Middle frontal gyrus (tissue), 1 donor: Measurements from ENCODE around the gene COX19.
"Not testable (repeated sequence)": the region's sequence is repeated elsewhere in the genome, so short reads cannot be mapped to it uniquely, and the experiment has no call there.

Source experiments
- DNase-seq: peaks from one replicate; pipeline ENCODE4 v3.0.0-alpha.2; 2015; ENCODE audit warnings: low spot score; ENCODE audit errors: extremely low spot score

The COX19 gene

GRCh38 chr7:946256-946996 is 28.9 kb downstream of the COX19 start:
- DNase-seq, result no peak

DNA sequence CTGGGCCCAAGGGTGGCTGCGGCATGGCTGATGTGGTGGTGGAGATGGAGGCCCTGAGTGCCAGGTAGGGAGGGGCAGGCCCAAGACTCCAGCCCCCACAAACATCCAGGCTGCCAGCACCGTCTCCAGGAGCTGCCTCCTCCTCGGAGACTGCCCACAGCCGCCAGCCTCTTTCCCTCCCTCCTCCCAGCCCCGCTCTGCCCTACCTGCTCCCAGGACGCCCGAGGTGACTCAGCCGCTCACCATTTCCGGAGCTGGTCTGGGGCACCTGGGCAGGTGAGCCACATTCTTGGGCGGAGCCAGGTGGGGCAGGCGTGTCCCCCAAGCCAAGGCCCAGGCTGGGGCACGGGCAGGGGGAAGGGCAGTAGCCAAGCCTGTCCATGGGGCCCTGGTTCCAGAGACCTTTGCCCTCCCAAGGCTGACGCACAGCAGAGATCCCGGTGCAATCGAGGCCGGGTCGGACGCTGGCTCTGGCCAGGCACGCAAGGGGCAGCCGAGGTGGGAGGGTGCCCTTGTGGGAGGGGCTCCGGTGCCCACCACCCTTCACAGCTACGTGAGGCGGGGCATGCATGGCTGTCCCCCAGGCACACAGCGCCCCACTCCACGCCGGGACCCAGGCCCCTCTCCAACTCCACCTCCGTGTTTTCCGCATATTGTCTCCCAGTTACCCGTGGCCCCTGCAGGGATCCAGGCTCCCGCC is 29.6 kb downstream of the COX19 start:
- DNase-seq, result no peak

DNA sequence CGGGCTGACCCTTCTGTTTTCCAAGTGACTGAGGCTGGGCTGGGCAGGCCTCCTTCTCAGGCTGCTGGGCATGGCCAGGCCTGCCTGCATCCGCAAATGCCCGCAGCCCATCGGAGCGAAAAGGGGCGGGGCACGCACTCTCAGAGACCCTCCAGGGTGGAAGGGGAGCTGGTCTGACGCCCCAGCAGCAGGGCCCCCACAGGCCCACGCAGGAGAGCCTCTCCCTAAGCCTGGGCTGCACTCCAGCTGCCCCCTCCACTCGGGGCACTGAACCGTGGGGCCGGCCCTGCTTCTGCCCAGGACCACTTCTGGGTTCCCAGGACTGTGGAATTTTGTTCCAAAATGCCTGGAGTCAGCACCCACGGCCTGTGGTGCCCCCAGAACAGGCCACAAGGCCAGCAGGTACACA is 30.2 kb downstream of the COX19 start:
- DNase-seq, result no peak

- DNase-seq, result no peak
These were observed 30.6 kb downstream of the COX19 start for GRCh38 chr7:944744-945143.

GRCh38 chr7:943793-944192 is 31.6 kb downstream of the COX19 start:
- not testable (repeated sequence) for DNase-seq

GRCh38 chr7:940599-941408 is 34.5 kb downstream of the COX19 start:
- no peak for DNase-seq

DNA sequence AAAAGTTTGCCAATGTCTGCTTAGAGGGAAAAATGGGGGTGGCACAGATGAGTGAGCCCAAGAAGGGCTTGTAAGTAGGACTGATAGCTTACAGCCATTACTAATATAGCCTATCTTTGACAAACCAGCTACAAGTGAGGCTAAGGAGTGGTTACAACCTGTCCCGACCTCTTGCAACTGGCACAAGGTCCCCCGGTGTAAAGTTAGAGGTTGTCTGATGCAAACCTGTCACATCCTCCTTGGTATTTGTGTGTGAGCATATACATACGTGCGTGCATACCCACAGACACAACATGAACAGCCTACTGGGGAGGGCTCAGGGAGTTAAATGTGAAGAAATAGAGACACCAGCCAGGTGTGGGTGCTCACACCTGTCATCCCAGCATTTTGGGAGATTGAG is 35.5 kb downstream of the COX19 start:
- no peak for DNase-seq

GRCh38 chr7:938546-939185 is 36.7 kb downstream of the COX19 start:
- DNase-seq, result no peak

- no peak for DNase-seq
These were observed 37.4 kb downstream of the COX19 start for GRCh38 chr7:937856-938484.

- DNase-seq, result no peak
These were observed 38.8 kb downstream of the COX19 start for GRCh38 chr7:936386-937054.

- DNase-seq, result no peak
These were observed 39.4 kb downstream of the COX19 start for GRCh38 chr7:935874-936385.

- DNase-seq, result no peak
These were observed 40.0 kb downstream of the COX19 start for GRCh38 chr7:935164-935873.

DNA sequence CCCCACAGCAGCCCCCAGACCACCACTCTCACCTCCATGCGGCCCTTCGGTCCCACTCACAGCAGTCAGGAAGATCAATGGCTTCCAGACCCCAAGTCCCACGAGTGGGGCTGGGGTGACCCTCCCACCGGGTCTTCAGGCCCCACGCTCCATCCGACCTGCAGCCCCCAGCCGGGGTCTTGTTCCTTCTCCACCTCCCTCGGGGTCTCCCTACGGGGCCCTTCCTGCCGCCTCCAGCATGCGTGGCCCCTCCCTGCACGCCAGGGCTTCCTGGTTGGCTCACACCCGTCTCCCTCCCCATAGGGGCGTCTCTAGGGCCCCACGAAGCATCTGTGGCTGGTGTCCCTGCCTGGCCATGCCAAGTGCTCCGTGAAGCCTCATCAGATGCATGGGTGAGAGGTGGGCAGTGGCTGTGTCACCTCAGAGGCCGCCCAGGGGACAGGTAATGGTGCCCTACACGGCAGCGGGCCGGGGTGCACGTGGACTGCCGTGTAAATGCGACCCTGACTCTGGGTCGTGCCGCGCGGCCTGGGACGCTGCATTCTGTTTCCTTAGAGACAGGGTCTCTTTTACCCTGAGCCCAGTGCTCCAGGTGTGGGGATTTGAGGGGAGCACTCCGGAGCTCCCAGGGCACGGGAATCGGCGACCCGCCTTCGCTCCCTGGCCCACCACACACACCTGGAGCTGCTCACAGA is 40.7 kb downstream of the COX19 start:
- no peak for DNase-seq

DNA sequence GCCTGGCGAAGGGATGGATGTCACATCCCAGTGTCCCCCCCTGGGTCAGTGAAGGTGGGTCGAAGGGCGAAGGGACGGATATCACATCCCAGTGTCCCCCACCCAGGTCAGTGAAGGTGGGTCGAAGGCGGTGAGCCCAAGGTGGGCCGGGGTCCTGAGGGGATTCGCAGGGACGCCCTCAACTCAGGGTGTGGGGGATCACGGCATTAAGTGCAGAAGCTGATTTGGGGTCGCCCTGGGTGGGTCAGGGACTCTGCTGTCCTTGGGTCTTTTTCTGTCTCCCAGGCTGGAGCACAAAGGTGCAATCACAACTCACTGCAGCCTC is 42.7 kb downstream of the COX19 start:
- DNase-seq, result no peak

DNA sequence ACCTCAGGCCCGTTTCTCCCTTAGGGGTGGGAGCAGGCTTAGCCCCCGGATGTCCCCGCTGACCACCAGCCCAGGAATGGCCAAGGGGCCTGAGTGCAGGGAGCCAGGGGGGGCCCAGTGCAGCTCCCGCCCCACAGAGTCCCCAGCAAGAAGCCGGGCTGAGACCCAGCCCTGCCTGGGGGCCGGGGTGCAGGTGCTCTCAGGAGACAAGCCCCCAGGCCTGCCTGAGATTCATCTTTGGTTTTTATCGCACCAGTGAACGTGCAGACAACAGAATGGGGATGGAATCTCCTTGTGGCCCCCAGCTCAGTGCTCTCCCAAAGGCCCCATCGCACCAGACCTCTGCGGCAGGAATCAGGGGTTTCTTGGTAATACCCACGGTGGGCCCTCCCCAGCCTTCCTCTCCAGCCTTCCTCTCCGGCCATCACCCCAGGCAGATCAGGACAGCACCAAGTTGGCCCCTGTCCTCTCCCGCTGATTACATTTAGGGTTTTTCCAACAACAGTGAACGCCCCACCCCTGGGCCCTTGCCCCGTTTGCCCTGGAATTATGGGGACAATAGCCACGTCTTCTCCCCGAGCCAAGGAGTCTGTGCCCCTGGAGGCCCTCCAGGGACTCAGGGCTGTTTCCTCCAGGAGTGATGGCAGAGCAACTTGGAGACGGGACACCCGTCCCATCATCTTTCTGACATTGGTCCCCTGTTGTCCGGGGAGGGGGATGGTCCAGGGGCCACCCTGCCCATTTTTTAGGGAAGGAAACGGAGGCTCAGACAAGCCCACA is 43.3 kb downstream of the COX19 start:
- DNase-seq, result no peak

- DNase-seq, result no peak
These were observed 44.2 kb downstream of the COX19 start for GRCh38 chr7:930975-931758.

- DNase-seq, result no peak
These were observed 46.0 kb downstream of the COX19 start for GRCh38 chr7:929311-929711.
